ENCODE results near the gene CSPG5.
A peak's percentile ranks its signal among the peaks of the same experiment; 100 is the strongest.

Gene CSPG5

GRCh38 chr3:47586746-47587145, 8.1 kb upstream of the CSPG5 start:
- DNase-seq (ENCODE audit: low read depth): no peak

- DNase-seq (ENCODE audit: low read depth): peak; percentile 12
These were observed 4.8 kb upstream of the CSPG5 start for GRCh38 chr3:47583320-47584075.

GRCh38 chr3:47581835-47582234, 3.2 kb upstream of the CSPG5 start:
- DNase-seq (ENCODE audit: low read depth): no peak

GRCh38 chr3:47581422-47581821, 2.8 kb upstream of the CSPG5 start:
- no peak for DNase-seq (ENCODE audit: low read depth)

GRCh38 chr3:47580481-47580880, 1.8 kb upstream of the CSPG5 start:
- DNase-seq (ENCODE audit: low read depth): no peak

- DNase-seq (ENCODE audit: low read depth): no peak
These were observed 1.2 kb upstream of the CSPG5 start for GRCh38 chr3:47579875-47580274.

- no peak for DNase-seq (ENCODE audit: low read depth)
These were observed 489 bp downstream of the CSPG5 start for GRCh38 chr3:47578119-47578632.

GRCh38 chr3:47577583-47578118, 1.0 kb downstream of the CSPG5 start:
- no peak for DNase-seq (ENCODE audit: low read depth)

- DNase-seq (ENCODE audit: low read depth): no peak
These were observed 5.2 kb downstream of the CSPG5 start for GRCh38 chr3:47573190-47574172.

GRCh38 chr3:47571391-47572175, 7.1 kb downstream of the CSPG5 start:
- DNase-seq (ENCODE audit: low read depth): peak; percentile 10

GRCh38 chr3:47568901-47569300, 9.8 kb downstream of the CSPG5 start:
- DNase-seq (ENCODE audit: low read depth): no peak

- DNase-seq (ENCODE audit: low read depth): no peak
These were observed 11.5 kb downstream of the CSPG5 start for GRCh38 chr3:47567149-47567548.

- DNase-seq (ENCODE audit: low read depth): no peak
These were observed 12.0 kb downstream of the CSPG5 start for GRCh38 chr3:47566667-47567066.

- DNase-seq (ENCODE audit: low read depth): no peak
These were observed 12.7 kb downstream of the CSPG5 start for GRCh38 chr3:47565734-47566550.

- no peak for DNase-seq (ENCODE audit: low read depth)
These were observed 22.3 kb downstream of the CSPG5 start for GRCh38 chr3:47556351-47556750.

GRCh38 chr3:47554335-47554734, 24.3 kb downstream of the CSPG5 start:
- DNase-seq (ENCODE audit: low read depth): no peak

GRCh38 chr3:47553407-47553806, 25.3 kb downstream of the CSPG5 start:
- DNase-seq (ENCODE audit: low read depth): no peak

- DNase-seq (ENCODE audit: low read depth): no peak
These were observed 36.0 kb downstream of the CSPG5 start for GRCh38 chr3:47542471-47543173.

- no peak for DNase-seq (ENCODE audit: low read depth)
These were observed 37.0 kb downstream of the CSPG5 start for GRCh38 chr3:47541583-47542108.

GRCh38 chr3:47540281-47540680, 38.4 kb downstream of the CSPG5 start:
- DNase-seq (ENCODE audit: low read depth): no peak
